Measurements from ENCODE around the gene MYCBPAP. TPM values are rescaled to one million over a fixed set of nuclear protein-coding genes. Genes with fewer than 3 reads are reported as not detected.
A peak's percentile ranks its signal among the peaks of the same experiment; 100 is the strongest.
"Not testable (repeated sequence)": the region's sequence is repeated elsewhere in the genome, so short reads cannot be mapped to it uniquely, and the experiment has no call there.

The MYCBPAP gene
- total RNA-seq, 4 donors from 2014 or later, result 0.38 TPM; not detected in 3

DNA sequence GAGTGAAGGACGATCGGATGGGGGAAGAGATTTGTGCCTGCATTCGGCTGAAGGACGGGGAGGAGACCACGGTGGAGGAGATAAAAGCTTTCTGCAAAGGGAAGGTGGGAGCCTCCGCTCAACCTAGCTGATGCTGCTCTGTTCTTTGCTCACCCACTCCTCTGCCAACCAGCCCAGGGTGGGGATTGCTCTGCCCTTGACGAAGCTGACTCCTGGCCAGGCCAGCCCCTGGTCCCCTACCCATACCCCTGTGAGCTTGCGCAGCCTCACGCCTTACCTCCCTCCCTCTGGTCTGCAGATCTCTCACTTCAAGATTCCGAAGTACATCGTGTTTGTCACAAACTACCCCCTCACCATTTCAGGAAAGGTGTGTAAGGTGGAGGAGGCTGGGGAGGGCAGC is 34.3 kb upstream of the MYCBPAP start:
- H3K27ac ChIP-seq, result no peak overlapping the region
- no peak for TF ChIP-seq POLR2A (IDR thresholded peaks at IDR 0.05)
- H3K27me3 ChIP-seq, result peaks cover 0 to 14% (median 0%) of the 10 kb centered on the region in 4 donors
- intact Hi-C loops (cut with DNase I), result no loop called here
- H3K9me3 ChIP-seq, result no peaks in the 10 kb centered on the region
- WGBS, 2 donors, result 81 to 82% methylated on average over 11 of the region's 11 CpGs
- no peak for DNase-seq
- no peak overlapping the region for H3K4me3 ChIP-seq
- H3K4me1 ChIP-seq, result peaks cover 8 to 26% (median 9%) of the 10 kb centered on the region in 3 donors
- H3K36me3 ChIP-seq, result peaks cover 0 to 31% (median 0%) of the 10 kb centered on the region in 3 donors

DNA sequence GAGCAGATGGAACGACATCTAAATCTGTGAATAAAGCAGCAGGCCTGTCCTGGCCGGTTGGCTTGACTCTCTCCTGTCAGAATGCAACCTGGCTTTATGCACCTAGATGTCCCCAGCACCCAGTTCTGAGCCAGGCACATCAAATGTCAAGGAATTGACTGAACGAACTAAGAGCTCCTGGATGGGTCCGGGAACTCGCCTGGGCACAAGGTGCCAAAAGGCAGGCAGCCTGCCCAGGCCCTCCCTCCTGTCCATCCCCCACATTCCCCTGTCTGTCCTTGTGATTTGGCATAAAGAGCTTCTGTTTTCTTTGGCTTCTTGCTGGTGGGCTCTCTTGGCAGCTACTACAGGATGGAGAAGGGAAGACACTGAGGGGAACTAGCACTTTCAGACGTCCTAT is 33.7 kb upstream of the MYCBPAP start:
- H3K9me3 ChIP-seq, result no peaks in the 10 kb centered on the region
- H3K27ac ChIP-seq, result no peak overlapping the region
- H3K4me3 ChIP-seq, result no peak overlapping the region
- H3K27me3 ChIP-seq, result peaks cover 0 to 8% (median 0%) of the 10 kb centered on the region in 4 donors
- 73 to 77% methylated on average over 5 to 6 of the region's 6 CpGs for WGBS, 2 donors
- intact Hi-C loops (cut with DNase I), result no loop called here
- no peak for DNase-seq
- H3K36me3 ChIP-seq, result peaks cover 0 to 31% (median 0%) of the 10 kb centered on the region in 3 donors
- peaks cover 5 to 24% (median 6%) of the 10 kb centered on the region in 3 donors for H3K4me1 ChIP-seq
- TF ChIP-seq, protein P1, sequence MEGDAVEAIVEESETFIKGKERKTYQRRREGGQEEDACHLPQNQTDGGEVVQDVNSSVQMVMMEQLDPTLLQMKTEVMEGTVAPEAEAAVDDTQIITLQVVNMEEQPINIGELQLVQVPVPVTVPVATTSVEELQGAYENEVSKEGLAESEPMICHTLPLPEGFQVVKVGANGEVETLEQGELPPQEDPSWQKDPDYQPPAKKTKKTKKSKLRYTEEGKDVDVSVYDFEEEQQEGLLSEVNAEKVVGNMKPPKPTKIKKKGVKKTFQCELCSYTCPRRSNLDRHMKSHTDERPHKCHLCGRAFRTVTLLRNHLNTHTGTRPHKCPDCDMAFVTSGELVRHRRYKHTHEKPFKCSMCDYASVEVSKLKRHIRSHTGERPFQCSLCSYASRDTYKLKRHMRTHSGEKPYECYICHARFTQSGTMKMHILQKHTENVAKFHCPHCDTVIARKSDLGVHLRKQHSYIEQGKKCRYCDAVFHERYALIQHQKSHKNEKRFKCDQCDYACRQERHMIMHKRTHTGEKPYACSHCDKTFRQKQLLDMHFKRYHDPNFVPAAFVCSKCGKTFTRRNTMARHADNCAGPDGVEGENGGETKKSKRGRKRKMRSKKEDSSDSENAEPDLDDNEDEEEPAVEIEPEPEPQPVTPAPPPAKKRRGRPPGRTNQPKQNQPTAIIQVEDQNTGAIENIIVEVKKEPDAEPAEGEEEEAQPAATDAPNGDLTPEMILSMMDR (IDR thresholded peaks at IDR 0.05), result no peak
- no peak for TF ChIP-seq POLR2A (IDR thresholded peaks at IDR 0.05)

DNA sequence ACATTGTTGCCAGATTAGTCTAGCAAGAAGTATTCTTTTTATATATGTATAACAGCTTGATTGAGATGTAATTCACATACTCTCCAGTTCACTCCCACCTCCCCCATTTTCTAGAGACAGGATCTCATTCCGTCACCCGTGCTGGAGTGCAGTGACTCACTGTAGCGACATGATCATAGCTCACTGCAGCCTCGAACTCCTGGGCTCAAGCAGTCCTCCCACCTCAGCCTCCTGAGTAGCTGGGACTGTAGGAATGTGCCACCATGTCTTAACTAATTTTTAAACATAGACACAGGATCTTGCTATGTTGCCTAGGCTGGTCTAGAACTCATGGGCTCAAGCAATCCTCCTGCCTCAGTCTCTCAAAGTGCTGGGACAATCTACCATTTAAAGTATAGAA is 32.9 kb upstream of the MYCBPAP start:
- WGBS, 2 donors, result 81% methylated on average over 4 of the region's 4 CpGs
- peaks cover 0 to 4% (median 0%) of the 10 kb centered on the region in 4 donors for H3K27me3 ChIP-seq
- H3K4me1 ChIP-seq, result peaks cover 12 to 24% (median 14%) of the 10 kb centered on the region in 3 donors
- no peak overlapping the region for H3K27ac ChIP-seq
- intact Hi-C loops (cut with DNase I), result no loop called here
- H3K36me3 ChIP-seq, result peaks cover 0 to 32% (median 0%) of the 10 kb centered on the region in 3 donors
- no peak for TF ChIP-seq POLR2A (IDR thresholded peaks at IDR 0.05)
- H3K9me3 ChIP-seq, result no peaks in the 10 kb centered on the region
- DNase-seq, result no peak
- no peak overlapping the region for H3K4me3 ChIP-seq

DNA sequence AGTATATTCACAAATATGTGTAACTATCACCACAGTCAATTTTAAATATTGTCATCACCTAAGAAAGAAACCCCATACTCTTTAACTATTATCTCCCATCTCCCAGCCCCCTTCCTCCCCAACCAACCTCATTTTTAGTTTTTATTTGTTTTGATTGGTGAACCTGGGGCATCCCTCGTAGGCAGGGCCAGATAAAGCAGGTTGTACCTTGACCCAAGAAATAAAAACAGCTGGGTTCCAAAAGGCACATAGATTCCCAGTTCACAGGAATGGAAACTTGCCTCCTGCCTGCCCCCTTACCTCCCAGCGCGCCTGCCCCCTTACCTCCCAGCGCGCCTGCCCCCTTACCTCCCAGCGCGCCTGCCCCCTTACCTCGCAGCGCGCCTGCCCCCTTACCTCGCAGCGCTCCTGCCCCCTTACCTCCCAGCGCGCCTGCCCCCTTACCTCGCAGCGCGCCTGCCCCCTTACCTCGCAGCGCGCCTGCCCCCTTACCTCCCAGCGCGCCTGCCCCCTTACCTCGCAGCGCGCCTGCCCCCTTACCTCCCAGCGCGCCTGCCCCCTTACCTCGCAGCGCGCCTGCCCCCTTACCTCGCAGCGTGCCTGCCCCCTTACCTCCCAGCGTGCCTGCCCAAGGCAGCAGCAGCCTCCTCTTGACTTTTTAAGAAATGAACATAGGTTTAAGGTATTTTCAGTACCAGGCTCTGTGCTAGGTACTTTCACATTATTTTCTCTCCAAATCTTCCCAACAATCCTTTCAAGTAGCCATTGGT is 32.3 kb upstream of the MYCBPAP start:
- Histone ChIP-seq H3K4me1 (peaks cover 12 to 27% (median 14%) of the 10 kb centered on the region in 3 donors), H3K36me3 (peaks cover 0 to 35% (median 0%) of the 10 kb centered on the region in 3 donors)
- DNase-seq; H3K9me3 ChIP-seq; H3K4me3 ChIP-seq; H3K27ac ChIP-seq; intact Hi-C loops (cut with DNase I); H3K27me3 ChIP-seq: not testable (repeated sequence)
- WGBS, 2 donors, result 29 to 63% methylated on average over 17 to 19 of the region's 33 CpGs

DNA sequence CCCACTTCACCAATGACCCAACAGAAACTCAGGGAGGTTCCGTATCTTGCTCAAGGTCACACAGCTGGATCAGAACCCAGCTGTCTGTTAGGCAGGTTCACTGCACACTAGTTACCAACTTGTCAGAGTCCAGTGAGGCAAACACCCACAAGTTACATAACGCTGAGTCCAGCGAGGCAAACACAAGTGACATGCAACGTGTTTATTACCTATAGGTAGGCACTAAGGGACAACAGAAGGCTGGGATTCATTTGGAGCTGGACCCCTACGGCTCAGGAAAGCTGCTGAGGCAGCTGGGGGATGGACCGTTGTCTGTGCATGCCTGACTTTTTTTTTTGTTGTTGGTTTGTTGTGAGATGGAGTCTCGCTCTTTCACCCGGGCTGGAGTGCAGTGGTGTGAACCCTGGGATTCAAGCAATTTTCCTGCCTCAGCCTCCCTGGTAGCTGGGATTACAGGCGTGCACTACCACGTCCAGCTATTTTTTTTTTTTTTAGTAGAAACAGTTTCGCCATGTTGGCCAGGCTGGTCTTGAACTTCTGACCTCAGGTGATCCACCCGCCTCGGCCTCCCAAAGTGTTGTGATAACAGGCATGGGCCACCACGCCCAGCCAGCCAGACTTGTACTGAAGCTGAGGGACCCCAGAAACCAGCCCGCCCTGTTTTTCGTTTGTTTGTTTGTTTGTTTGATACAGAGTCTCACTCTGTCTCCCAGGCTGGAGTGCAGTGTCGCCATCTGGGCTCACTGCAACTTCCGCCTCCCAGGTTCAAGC is 31.5 kb upstream of the MYCBPAP start:
- WGBS, 2 donors, result 59 to 65% methylated on average over 12 to 18 of the region's 18 CpGs
- no peak for DNase-seq
- intact Hi-C loops (cut with DNase I), result no loop called here
- no peak overlapping the region for H3K27ac ChIP-seq
- H3K36me3 ChIP-seq, result peaks cover 0 to 29% (median 0%) of the 10 kb centered on the region in 3 donors
- H3K4me3 ChIP-seq, result no peak overlapping the region
- peaks cover 0 to 4% (median 0%) of the 10 kb centered on the region in 4 donors for H3K27me3 ChIP-seq
- no peak for TF ChIP-seq POLR2A (IDR thresholded peaks at IDR 0.05)
- TF ChIP-seq, protein P1 (IDR thresholded peaks at IDR 0.05), result no peak
- no peaks in the 10 kb centered on the region for H3K9me3 ChIP-seq
- peaks cover 12 to 29% (median 14%) of the 10 kb centered on the region in 3 donors for H3K4me1 ChIP-seq

DNA sequence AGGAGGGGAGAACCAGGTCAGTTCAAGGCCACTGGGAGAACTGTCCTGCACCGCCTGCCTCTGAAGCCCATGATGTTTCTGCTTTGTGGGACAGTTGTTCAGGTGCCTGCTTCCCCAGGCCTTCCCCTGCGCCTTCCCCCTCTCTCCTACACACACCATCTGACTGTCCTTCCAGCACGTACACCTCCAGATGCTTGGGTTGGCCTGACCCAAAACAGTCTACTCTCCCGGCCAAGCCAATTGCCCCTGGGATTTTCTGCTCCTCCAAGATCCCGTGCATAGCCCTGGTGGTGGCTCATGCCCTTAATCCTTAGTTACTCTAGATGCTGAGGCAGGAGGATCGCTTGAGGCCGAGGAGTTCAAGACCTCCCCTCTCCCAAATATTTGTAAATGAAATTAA is 30.3 kb upstream of the MYCBPAP start:
- H3K4me1 ChIP-seq, result peaks cover 14 to 40% (median 15%) of the 10 kb centered on the region in 3 donors
- H3K36me3 ChIP-seq, result peaks cover 0 to 24% (median 0%) of the 10 kb centered on the region in 3 donors
- 75 to 85% methylated on average over 5 of the region's 7 CpGs for WGBS, 2 donors
- peaks cover 0 to 4% (median 0%) of the 10 kb centered on the region in 4 donors for H3K27me3 ChIP-seq
- peak overlapping the region in 3 of 4 donors; percentile 64 to 85 (median 75) for H3K4me3 ChIP-seq
- intact Hi-C loops (cut with DNase I), result no loop called here
- peak overlapping the region; percentile 76 to 90 (median 84) for H3K27ac ChIP-seq
- H3K9me3 ChIP-seq, result no peaks in the 10 kb centered on the region
- no peak for DNase-seq
- TF ChIP-seq, protein P1 (IDR thresholded peaks at IDR 0.05), result no peak
- no peak for TF ChIP-seq POLR2A (IDR thresholded peaks at IDR 0.05)
